DMS79 treated with DMSO at 0.1 percent for 48 hours (cell line): Measurements from ENCODE around the gene NTM.

ENCODE experiments used
- DNase-seq: peaks from one replicate; lab custom pipeline; 2025; lab: John Stamatoyannopoulos, UW

NTM gene

GRCh38 chr11:131644204-131644795 is 273.9 kb downstream of the NTM start:
- no peak for DNase-seq

GRCh38 chr11:131645237-131645636 is 274.8 kb downstream of the NTM start:
- DNase-seq = no peak

- DNase-seq = no peak
Observed at GRCh38 chr11:131649856-131650255, 279.4 kb downstream of the NTM start.

GRCh38 chr11:131652231-131652630 is 281.8 kb downstream of the NTM start:
- DNase-seq = peak; percentile 34

- no peak for DNase-seq
Observed at GRCh38 chr11:131653260-131653659, 282.8 kb downstream of the NTM start.

GRCh38 chr11:131654849-131655248 is 284.4 kb downstream of the NTM start:
- no peak for DNase-seq

GRCh38 chr11:131656179-131656838 is 285.9 kb downstream of the NTM start:
- no peak for DNase-seq

GRCh38 chr11:131656839-131657211 is 286.4 kb downstream of the NTM start:
- peak; percentile 45 for DNase-seq

- no peak for DNase-seq
Observed at GRCh38 chr11:131658414-131658813, 288.0 kb downstream of the NTM start.

- DNase-seq = no peak
Observed at GRCh38 chr11:131658952-131659351, 288.5 kb downstream of the NTM start.

GRCh38 chr11:131659931-131660330 is 289.5 kb downstream of the NTM start:
- DNase-seq = no peak

- DNase-seq = no peak
Observed at GRCh38 chr11:131661132-131661531, 290.7 kb downstream of the NTM start.

- no peak for DNase-seq
Observed at GRCh38 chr11:131662317-131662972, 292.0 kb downstream of the NTM start.

GRCh38 chr11:131662993-131663392 is 292.6 kb downstream of the NTM start:
- no peak for DNase-seq

- DNase-seq = no peak
Observed at GRCh38 chr11:131663405-131664200, 293.2 kb downstream of the NTM start.

- no peak for DNase-seq
Observed at GRCh38 chr11:131664293-131664692, 293.9 kb downstream of the NTM start.

- no peak for DNase-seq
Observed at GRCh38 chr11:131664816-131665215, 294.4 kb downstream of the NTM start.

GRCh38 chr11:131665344-131665968 is 295.0 kb downstream of the NTM start:
- no peak for DNase-seq

GRCh38 chr11:131666006-131666405 is 295.6 kb downstream of the NTM start:
- no peak for DNase-seq

GRCh38 chr11:131666617-131667016 is 296.2 kb downstream of the NTM start:
- DNase-seq = no peak

GRCh38 chr11:131667566-131667965 is 297.2 kb downstream of the NTM start:
- no peak for DNase-seq
